Osteocyte (in vitro differentiated cells): Measurements from ENCODE around the gene SETX. TPM values are rescaled to one million over a fixed set of nuclear protein-coding genes. Genes with fewer than 3 reads are reported as not detected.

Source experiments
- DNase-seq: peaks from one replicate; pipeline ENCODE4 v3.0.0; 2021; ENCODE audit warnings: mixed read lengths; ENCODE audit not compliant: unreplicated experiment; ENCODE audit errors: extremely low spot score
- H3K27ac Mint-ChIP-seq: one replicate; pipeline ENCODE4 v1.8.0; 2021; ENCODE audit warnings: mild to moderate bottlenecking, mixed read lengths; ENCODE audit not compliant: unreplicated experiment
- H3K27me3 Mint-ChIP-seq: one replicate; pipeline ENCODE4 v1.8.0; 2021; ENCODE audit warnings: mixed read lengths; ENCODE audit not compliant: unreplicated experiment
- H3K36me3 Mint-ChIP-seq: one replicate; pipeline ENCODE4 v1.8.0; 2021; ENCODE audit warnings: mixed read lengths; ENCODE audit not compliant: unreplicated experiment
- H3K4me1 Mint-ChIP-seq: one replicate; pipeline ENCODE4 v1.8.0; 2021; ENCODE audit warnings: mixed read lengths; ENCODE audit not compliant: unreplicated experiment
- H3K4me3 Mint-ChIP-seq: one replicate; pipeline ENCODE4 v1.8.0; 2021; ENCODE audit warnings: mild to moderate bottlenecking, moderate library complexity, mixed read lengths; ENCODE audit not compliant: unreplicated experiment
- H3K9me3 Mint-ChIP-seq: one replicate; pipeline ENCODE4 v1.8.0; 2021; ENCODE audit warnings: mixed read lengths; ENCODE audit not compliant: unreplicated experiment
- total RNA-seq: library from RNA; stranded (reverse); gene quantifications from 2 replicates; pipeline ENCODE4 v1.2.1, GENCODE V29; 2021
- TF ChIP-seq, protein P1 (sequence below): fragments of 200-600 bp; sonication (generic); IDR thresholded peaks from 2 replicates; pipeline ENCODE4 v1.5.0; 2021; ENCODE audit warnings: antibody characterized with exemption, mild to moderate bottlenecking, moderate library complexity

The SETX gene
- total RNA-seq, 1 donor from 2014 or later, result 53.6 TPM

DNA sequence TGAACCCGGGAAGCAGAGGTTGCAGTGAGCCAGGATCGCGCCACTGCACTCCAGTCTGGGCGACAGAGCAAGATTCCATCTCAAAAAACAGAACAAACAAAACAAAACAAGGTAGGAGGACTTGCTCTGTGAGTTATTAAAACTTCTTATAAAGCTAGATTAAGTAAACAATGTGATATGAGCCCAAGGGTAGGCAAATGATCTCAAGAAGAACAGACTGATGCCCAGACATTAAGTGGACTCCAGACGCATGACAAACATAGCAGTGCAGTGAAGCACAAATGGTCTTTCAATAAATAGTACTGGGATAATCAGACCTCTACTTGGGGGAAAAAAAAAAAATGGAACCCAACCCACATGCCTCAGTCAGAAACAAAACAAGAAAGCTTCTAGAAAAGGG lies 45.7 kb downstream of the SETX start:
- H3K27me3 Mint-ChIP-seq, result no peaks in the 10 kb centered on the region
- no peak overlapping the region for H3K4me3 Mint-ChIP-seq
- H3K27ac Mint-ChIP-seq, result no peak overlapping the region
- TF ChIP-seq, protein P1, sequence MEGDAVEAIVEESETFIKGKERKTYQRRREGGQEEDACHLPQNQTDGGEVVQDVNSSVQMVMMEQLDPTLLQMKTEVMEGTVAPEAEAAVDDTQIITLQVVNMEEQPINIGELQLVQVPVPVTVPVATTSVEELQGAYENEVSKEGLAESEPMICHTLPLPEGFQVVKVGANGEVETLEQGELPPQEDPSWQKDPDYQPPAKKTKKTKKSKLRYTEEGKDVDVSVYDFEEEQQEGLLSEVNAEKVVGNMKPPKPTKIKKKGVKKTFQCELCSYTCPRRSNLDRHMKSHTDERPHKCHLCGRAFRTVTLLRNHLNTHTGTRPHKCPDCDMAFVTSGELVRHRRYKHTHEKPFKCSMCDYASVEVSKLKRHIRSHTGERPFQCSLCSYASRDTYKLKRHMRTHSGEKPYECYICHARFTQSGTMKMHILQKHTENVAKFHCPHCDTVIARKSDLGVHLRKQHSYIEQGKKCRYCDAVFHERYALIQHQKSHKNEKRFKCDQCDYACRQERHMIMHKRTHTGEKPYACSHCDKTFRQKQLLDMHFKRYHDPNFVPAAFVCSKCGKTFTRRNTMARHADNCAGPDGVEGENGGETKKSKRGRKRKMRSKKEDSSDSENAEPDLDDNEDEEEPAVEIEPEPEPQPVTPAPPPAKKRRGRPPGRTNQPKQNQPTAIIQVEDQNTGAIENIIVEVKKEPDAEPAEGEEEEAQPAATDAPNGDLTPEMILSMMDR, result no peak
- H3K36me3 Mint-ChIP-seq, result peaks cover 54% of the 10 kb centered on the region
- no peaks in the 10 kb centered on the region for H3K9me3 Mint-ChIP-seq
- no peak for DNase-seq
- no peaks in the 10 kb centered on the region for H3K4me1 Mint-ChIP-seq

- DNase-seq, result no peak
- Mint-ChIP-seq H3K9me3 (no peaks in the 10 kb centered on the region), H3K27ac (no peak overlapping the region), H3K27me3 (no peaks in the 10 kb centered on the region), H3K36me3 (peaks cover 54% of the 10 kb centered on the region), H3K4me1 (peaks cover 7% of the 10 kb centered on the region), H3K4me3 (no peak overlapping the region)
- TF ChIP-seq, protein P1, result no peak
Observed at GRCh38 chr9:132301521-132301920, 53.3 kb downstream of the SETX start.

DNA sequence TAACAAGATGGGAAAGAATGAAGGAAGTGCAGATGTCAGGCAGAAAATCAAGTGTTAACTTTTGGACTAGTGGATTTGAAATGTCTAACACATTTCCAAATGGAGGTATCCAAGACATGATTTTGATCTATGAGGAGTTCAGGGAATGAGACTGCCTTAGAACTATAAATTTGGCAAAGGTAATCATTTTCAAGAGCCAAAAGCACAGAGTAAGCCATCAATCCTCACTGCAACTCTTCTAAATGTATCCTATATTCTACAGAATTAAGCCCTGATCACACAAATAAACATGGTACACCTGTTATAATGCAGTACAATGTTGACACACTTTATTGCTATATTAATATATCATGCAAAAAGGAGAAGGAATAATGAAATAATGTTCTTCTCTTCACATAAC lies 55.6 kb downstream of the SETX start:
- H3K27ac Mint-ChIP-seq, result no peak overlapping the region
- peaks cover 7% of the 10 kb centered on the region for H3K4me1 Mint-ChIP-seq
- no peak overlapping the region for H3K4me3 Mint-ChIP-seq
- TF ChIP-seq, protein P1, result no peak
- peaks cover 63% of the 10 kb centered on the region for H3K36me3 Mint-ChIP-seq
- no peak for DNase-seq
- no peaks in the 10 kb centered on the region for H3K9me3 Mint-ChIP-seq
- no peaks in the 10 kb centered on the region for H3K27me3 Mint-ChIP-seq

GRCh38 chr9:132295181-132295580 lies 59.6 kb downstream of the SETX start:
- Mint-ChIP-seq H3K27me3 (no peaks in the 10 kb centered on the region), H3K27ac (no peak overlapping the region), H3K9me3 (no peaks in the 10 kb centered on the region), H3K36me3 (peaks cover 56% of the 10 kb centered on the region), H3K4me1 (peaks cover 10% of the 10 kb centered on the region), H3K4me3 (no peak overlapping the region)
- TF ChIP-seq, protein P1, result no peak
- DNase-seq, result no peak

- H3K36me3 Mint-ChIP-seq, result peaks cover 40% of the 10 kb centered on the region
- TF ChIP-seq, protein P1, result no peak
- DNase-seq, result no peak
- H3K4me3 Mint-ChIP-seq, result no peak overlapping the region
- H3K27ac Mint-ChIP-seq, result no peak overlapping the region
- no peaks in the 10 kb centered on the region for H3K9me3 Mint-ChIP-seq
- H3K27me3 Mint-ChIP-seq, result no peaks in the 10 kb centered on the region
- H3K4me1 Mint-ChIP-seq, result peaks cover 16% of the 10 kb centered on the region
Observed at GRCh38 chr9:132293145-132293721, 61.6 kb downstream of the SETX start.
